Stimulated activated naive CD8-positive, alpha-beta T cell treated with anti-CD3 and anti-CD28 coated beads, Interleukin-15, Interleukin-2, amounts not matched to agents 100 U/mL and 50 U/mL, for 24 hours (primary cell): Measurements from ENCODE around the gene SLC25A14.

ENCODE experiments used
- ATAC-seq: fragments of 150-1000 bp; cut with Tn5 transposase; one replicate; pipeline ENCODE4 v1.10.0; 2021
- DNase-seq: peaks from one replicate; pipeline ENCODE4 v3.0.0; 2021

SLC25A14 gene

GRCh38 chrX:130378024-130378669 lies 38.4 kb downstream of the SLC25A14 start:
- no peak for ATAC-seq

DNA sequence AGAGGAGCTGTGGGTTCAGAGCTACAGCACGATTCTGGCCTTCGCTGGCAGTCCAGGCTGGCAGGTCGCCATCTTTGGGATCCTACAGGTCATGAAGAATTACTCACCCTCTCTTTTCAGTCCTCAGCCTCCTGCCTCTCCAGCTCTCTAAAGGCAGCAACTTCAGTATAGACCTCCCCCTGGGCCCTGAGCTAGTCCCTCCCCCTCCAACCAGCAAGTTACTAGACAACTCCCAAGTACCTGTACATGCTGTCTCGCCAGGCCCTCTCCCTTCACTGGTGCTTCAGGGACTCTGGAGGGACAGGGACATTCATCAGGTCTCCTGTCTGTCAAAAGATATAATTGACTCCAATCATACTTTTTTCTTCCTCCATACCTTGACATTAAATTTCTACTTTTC lies 45.8 kb downstream of the SLC25A14 start, which contains the start of gene GPR119:
Gene GPR119 (minus strand): TSS at position 155 of the 400 bp plus-strand sequence. CDS start 227 bp downstream, outside the sequence.
- ATAC-seq (no peak), DNase-seq (no peak)

More at GRCh38 chrX:130378024-130378669, 38.4 kb downstream of the SLC25A14 start:
- DNase-seq = no peak

GRCh38 chrX:130386408-130386808 lies 46.7 kb downstream of the SLC25A14 start:
- DNase-seq = no peak
- no peak for ATAC-seq

GRCh38 chrX:130393451-130394074 lies 53.8 kb downstream of the SLC25A14 start:
- ATAC-seq (no peak), DNase-seq (no peak)

DNA sequence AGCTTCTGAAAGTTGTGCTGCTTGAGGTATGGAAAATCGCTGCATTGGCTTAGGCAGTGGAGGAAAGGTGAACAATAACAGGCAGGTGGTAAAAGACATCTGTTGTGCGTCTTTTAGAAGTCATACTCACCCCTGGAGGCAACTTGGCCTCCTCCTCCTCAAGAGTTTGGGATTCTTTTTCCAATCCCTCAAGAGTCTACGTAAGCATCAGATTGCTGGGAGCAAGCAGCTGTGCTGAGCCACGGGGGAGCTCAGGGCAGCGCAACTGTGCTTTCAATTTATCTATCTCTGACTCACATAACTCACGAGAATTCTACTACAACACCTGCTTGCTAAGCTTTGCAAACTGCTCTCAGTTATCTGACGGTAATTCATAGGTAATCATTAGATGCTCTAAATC lies 55.6 kb downstream of the SLC25A14 start:
- ATAC-seq (no peak), DNase-seq (no peak)

GRCh38 chrX:130401415-130402207 lies 61.9 kb downstream of the SLC25A14 start, which contains the start of gene RBMX2:
Gene RBMX2, plus strand, starts transcription at chrX:130401987. Its CDS starts 46 bp downstream, at chrX:130402033.
- ATAC-seq (peak; percentile 89), DNase-seq (peak; percentile 72)

- DNase-seq = no peak
- no peak for ATAC-seq
Observed at GRCh38 chrX:130402208-130402684, 62.5 kb downstream of the SLC25A14 start.

- DNase-seq = no peak
- no peak for ATAC-seq
Observed at GRCh38 chrX:130413415-130413814, 73.7 kb downstream of the SLC25A14 start.

DNA sequence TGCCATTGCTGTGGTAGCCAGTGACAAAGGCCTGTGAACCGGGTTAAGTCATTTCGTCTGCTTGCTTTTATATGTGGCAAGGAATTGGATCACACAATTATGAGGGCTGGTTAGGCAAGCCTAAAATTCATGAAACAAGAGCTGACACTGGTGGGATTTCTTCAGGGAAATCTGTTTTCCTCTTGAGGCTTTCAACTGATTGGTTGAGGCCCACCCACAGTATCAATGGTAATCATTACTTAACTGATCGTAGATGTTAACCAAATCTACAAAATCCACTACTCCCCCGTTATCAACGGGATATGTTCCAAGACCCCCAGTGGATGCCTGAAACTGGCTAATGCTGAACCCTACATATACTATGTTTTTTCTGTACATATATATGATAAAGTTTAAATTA lies 75.1 kb downstream of the SLC25A14 start:
- ATAC-seq (no peak), DNase-seq (no peak)

- ATAC-seq = peak; percentile 71
- no peak for DNase-seq
Observed at GRCh38 chrX:130415201-130415600, 75.5 kb downstream of the SLC25A14 start.

DNA sequence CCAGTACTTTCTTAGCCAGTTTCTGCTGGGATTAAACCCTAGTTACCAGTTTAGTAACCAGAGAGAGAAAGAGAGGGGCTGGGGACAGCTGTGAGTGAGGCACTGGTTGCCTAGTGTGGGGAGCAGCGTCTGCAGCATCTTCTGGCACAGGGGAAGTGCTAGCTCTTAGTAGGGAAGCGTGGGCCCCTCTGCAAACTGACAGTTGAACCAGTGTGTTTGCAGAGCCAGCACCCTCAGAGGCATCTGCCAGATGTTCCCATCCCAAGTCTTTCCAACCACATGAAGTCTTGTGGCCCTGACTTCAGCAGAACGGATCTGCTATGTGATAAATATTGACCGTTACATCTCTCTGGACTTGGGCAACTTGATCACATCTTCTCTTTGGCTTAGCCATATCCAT lies 77.1 kb downstream of the SLC25A14 start:
- DNase-seq (no peak), ATAC-seq (no peak)

DNA sequence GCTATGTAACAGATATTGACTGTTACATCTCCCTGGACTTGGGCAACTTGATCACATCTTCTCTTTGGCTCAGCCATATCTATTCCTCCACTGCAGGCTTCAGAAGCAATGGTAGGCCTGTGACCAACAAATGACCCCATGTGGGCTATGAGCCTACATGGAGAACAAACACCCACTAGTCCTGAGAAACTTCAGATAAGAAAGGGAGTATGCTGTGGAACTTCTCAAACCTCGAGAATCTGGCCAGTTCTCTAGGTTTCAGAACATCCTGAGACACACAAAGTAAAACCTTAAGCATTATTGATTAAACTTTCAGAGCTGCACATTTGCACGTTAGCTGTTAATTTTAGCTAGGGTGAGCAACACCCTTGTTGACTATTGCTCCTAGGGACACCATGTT lies 78.3 kb downstream of the SLC25A14 start:
- no peak for ATAC-seq
- DNase-seq = no peak

DNA sequence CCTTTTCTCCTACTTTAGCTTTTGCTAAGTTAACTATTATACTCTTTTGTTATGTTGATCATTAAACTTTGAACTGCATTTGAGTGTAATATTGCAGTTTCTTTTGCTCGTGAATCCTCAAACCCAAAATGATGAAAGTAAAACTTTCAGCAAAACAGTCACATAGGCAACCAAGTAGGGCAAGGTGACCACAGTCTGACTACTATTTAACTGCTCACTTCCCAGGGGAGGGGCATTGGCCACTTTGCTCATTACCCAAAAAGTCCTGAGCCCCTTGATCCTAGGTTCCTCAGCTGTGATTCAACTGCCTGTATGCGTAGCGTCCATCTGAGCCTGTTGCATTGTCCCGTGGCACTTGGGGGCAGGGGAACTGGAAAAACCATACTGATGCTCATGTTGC lies 79.0 kb downstream of the SLC25A14 start:
- ATAC-seq (no peak), DNase-seq (no peak)

- DNase-seq = no peak
- ATAC-seq = no peak
Observed at GRCh38 chrX:130419263-130419662, 79.5 kb downstream of the SLC25A14 start.
